DOHH2 (cell line): ENCODE results near the gene ZMYND12.

Experiments
- H3F3A ChIP-seq: fragments of 200-600 bp; sonication (generic), shearing (Covaris generic); 2 replicates; pipeline ENCODE4 v1.6.0; 2016; ENCODE audit warnings: antibody characterized with exemption, mild to moderate bottlenecking; ENCODE audit not compliant: control insufficient read depth, insufficient read depth
- H3K27ac ChIP-seq: fragments of 200-600 bp; sonication (generic); 2 replicates; pipeline ENCODE4 v1.5.1; 2014; ENCODE audit warnings: low read depth, mild to moderate bottlenecking, low read length, moderate library complexity
- H3K27me3 ChIP-seq: fragments of 200-600 bp; sonication (generic); 2 replicates; pipeline ENCODE4 v1.6.1; 2014; ENCODE audit warnings: mild to moderate bottlenecking, low read length, mixed read lengths; ENCODE audit not compliant: control insufficient read depth
- H3K36me3 ChIP-seq: fragments of 200-600 bp; sonication (generic); 2 replicates; pipeline ENCODE4 v1.6.1; 2014; ENCODE audit warnings: mild to moderate bottlenecking, low read length, moderate library complexity, mixed read lengths; ENCODE audit not compliant: control insufficient read depth
- H3K4me1 ChIP-seq: fragments of 200-600 bp; sonication (generic); 2 replicates; pipeline ENCODE4 v1.6.1; 2014; ENCODE audit warnings: mild to moderate bottlenecking, low read length, mixed read lengths; ENCODE audit not compliant: control insufficient read depth
- H3K4me2 ChIP-seq: fragments of 200-600 bp; sonication (generic); 2 replicates; pipeline ENCODE4 v1.6.0; 2014; ENCODE audit warnings: mild to moderate bottlenecking, low read length, moderate library complexity
- H3K4me3 ChIP-seq: fragments of 200-600 bp; sonication (generic); 2 replicates; pipeline ENCODE4 v1.5.1; 2014; ENCODE audit warnings: mild to moderate bottlenecking, low read length, mixed read lengths
- H3K79me2 ChIP-seq: fragments of 200-600 bp; sonication (generic); 2 replicates; pipeline ENCODE4 v1.6.1; 2014; ENCODE audit warnings: mild to moderate bottlenecking, low read length, mixed read lengths; ENCODE audit not compliant: control insufficient read depth
- H3K9me2 ChIP-seq: fragments of 200-600 bp; sonication (generic); replicated peaks from 2 replicates; pipeline ENCODE4 v1.6.1; 2014; ENCODE audit warnings: mild to moderate bottlenecking, low read length, mixed read lengths; ENCODE audit not compliant: control insufficient read depth
- H3K9me3 ChIP-seq: fragments of 200-600 bp; sonication (generic); 2 replicates; pipeline ENCODE4 v1.6.1; 2014; ENCODE audit warnings: antibody characterized with exemption, low read length, mixed read lengths; ENCODE audit not compliant: control insufficient read depth, insufficient read depth
- H4K20me1 ChIP-seq: fragments of 200-600 bp; sonication (generic); 2 replicates; pipeline ENCODE4 v1.6.0; 2014; ENCODE audit warnings: low read depth, mild to moderate bottlenecking, antibody characterized with exemption, low read length, moderate library complexity; ENCODE audit not compliant: control insufficient read depth, insufficient read depth
- EZH2phosphoT487 ChIP-seq: fragments of 200-600 bp; sonication (generic); IDR thresholded peaks from 2 replicates; pipeline ENCODE4 v1.6.1; 2017; ENCODE audit warnings: borderline replicate concordance, mild to moderate bottlenecking, antibody characterized with exemption, low read length, moderate library complexity, mixed read lengths
- TF ChIP-seq, protein P1 (sequence below): fragments of 200-600 bp; sonication (generic); IDR thresholded peaks from one replicate; pipeline ENCODE4 v1.5.1; 2014; ENCODE audit warnings: antibody characterized with exemption, mild to moderate bottlenecking, low read depth, low read length; ENCODE audit not compliant: poor library complexity, severe bottlenecking

The ZMYND12 gene

DNA sequence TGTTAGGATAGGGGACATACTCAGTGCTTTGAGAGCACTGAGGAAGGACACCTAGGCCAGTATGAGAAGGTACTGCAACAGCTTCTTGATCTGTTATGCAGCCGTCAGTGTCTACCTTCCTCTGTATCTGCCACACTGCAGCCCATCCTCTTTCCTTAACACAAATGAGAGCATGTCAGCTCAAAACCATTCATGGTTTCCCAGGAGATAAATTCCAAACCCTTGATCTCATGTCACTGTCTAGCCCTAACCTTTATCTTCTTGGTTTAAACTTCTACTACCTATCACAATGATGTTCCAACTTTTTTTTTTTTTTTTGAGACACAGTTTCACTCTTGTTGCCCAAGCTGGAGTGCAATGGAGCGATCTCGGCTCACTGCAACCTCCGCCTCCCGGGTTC is 1.4 kb downstream of the ZMYND12 start:
- TF ChIP-seq, protein P1, sequence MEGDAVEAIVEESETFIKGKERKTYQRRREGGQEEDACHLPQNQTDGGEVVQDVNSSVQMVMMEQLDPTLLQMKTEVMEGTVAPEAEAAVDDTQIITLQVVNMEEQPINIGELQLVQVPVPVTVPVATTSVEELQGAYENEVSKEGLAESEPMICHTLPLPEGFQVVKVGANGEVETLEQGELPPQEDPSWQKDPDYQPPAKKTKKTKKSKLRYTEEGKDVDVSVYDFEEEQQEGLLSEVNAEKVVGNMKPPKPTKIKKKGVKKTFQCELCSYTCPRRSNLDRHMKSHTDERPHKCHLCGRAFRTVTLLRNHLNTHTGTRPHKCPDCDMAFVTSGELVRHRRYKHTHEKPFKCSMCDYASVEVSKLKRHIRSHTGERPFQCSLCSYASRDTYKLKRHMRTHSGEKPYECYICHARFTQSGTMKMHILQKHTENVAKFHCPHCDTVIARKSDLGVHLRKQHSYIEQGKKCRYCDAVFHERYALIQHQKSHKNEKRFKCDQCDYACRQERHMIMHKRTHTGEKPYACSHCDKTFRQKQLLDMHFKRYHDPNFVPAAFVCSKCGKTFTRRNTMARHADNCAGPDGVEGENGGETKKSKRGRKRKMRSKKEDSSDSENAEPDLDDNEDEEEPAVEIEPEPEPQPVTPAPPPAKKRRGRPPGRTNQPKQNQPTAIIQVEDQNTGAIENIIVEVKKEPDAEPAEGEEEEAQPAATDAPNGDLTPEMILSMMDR: no peak
- no peak for TF ChIP-seq EZH2phosphoT487
- Histone ChIP-seq H3K79me2 (peaks cover 23% of the 10 kb centered on the region), H3K4me2 (no peak overlapping the region), H3F3A (no peaks in the 10 kb centered on the region), H3K4me3 (no peak overlapping the region), H3K9me3 (no peaks in the 10 kb centered on the region), H3K36me3 (peaks cover 23% of the 10 kb centered on the region), H3K4me1 (peaks cover 26% of the 10 kb centered on the region), H3K9me2 (no peaks in the 10 kb centered on the region), H3K27me3 (no peaks in the 10 kb centered on the region), H3K27ac (no peak overlapping the region), H4K20me1 (no peaks in the 10 kb centered on the region)

DNA sequence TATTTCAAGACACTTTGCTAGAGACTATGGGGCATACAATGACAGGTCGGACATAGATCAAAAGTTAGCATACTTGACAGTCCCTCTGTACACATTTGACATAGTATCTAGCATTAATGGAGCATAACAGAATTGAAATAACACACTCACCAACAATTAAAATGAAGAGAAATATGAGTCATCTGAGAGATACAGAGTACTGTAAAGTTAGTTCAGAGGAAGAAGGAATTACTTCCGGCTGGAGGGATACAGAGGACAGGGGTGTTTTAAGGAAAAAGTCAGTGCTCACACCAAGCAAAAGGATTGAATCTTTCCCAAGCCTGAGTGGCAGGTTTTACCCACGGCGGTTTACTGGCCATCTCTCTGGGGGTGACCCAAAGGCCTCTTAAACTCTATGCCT is 2.4 kb downstream of the ZMYND12 start:
- Histone ChIP-seq H3F3A (no peaks in the 10 kb centered on the region), H3K4me3 (no peak overlapping the region), H4K20me1 (no peaks in the 10 kb centered on the region), H3K79me2 (peaks cover 18% of the 10 kb centered on the region), H3K9me3 (no peaks in the 10 kb centered on the region), H3K27me3 (no peaks in the 10 kb centered on the region), H3K27ac (no peak overlapping the region), H3K36me3 (peaks cover 13% of the 10 kb centered on the region), H3K4me1 (peaks cover 21% of the 10 kb centered on the region), H3K9me2 (no peaks in the 10 kb centered on the region), H3K4me2 (no peak overlapping the region)
- no peak for TF ChIP-seq EZH2phosphoT487
- TF ChIP-seq, protein P1: no peak

DNA sequence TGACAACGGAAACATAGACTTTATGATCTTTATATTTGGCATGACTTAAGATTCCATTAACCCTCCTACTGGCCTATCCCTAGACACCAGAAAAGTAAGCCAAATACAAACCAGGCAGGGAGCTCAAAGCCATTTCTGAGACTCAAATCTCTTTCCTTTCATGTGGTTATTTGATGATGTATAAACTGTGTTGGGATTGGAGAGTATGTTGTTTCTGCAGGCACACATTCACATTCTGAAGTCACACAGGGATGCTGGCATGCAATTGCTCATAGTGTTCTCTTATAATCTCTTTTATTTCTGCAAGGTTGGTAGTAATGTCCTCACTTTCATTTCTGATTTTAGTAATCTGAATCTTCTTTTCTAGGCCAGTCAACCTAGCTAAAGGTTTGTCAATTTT is 5.8 kb downstream of the ZMYND12 start:
- TF ChIP-seq, protein P1: no peak
- TF ChIP-seq EZH2phosphoT487: no peak
- no peak overlapping the region for H3K4me3 ChIP-seq
- no peaks in the 10 kb centered on the region for H3K27me3 ChIP-seq
- no peaks in the 10 kb centered on the region for H3K9me3 ChIP-seq
- no peaks in the 10 kb centered on the region for H3K4me1 ChIP-seq
- no peak overlapping the region for H3K4me2 ChIP-seq
- no peaks in the 10 kb centered on the region for H3K36me3 ChIP-seq
- no peak overlapping the region for H3K27ac ChIP-seq
- H4K20me1 ChIP-seq: no peaks in the 10 kb centered on the region
- no peaks in the 10 kb centered on the region for H3K9me2 ChIP-seq
- H3F3A ChIP-seq: no peaks in the 10 kb centered on the region
- no peaks in the 10 kb centered on the region for H3K79me2 ChIP-seq

DNA sequence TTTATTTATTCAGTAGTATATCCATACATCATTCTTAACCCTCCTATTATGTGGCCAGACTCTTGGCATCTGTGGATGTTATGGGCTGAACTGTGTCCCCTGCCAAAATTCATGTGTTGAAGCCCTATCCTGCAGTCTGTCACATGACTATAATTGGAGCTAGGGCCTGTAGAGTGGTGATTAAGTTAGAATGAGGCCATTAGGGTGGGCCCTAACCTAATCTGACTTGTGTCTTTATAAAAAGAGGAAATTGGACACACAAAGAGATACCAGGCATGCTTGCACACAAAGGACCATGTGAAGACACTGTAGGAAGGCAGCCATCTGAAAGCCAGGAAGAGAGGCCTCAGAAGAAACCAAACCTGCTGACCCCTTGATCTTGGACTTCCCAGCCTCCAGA is 6.6 kb downstream of the ZMYND12 start:
- Histone ChIP-seq H3K36me3 (no peaks in the 10 kb centered on the region), H3K27me3 (no peaks in the 10 kb centered on the region), H3K4me1 (no peaks in the 10 kb centered on the region), H3K27ac (no peak overlapping the region), H3K4me3 (no peak overlapping the region), H3K79me2 (no peaks in the 10 kb centered on the region), H3K9me3 (no peaks in the 10 kb centered on the region), H4K20me1 (no peaks in the 10 kb centered on the region), H3F3A (no peaks in the 10 kb centered on the region), H3K9me2 (no peaks in the 10 kb centered on the region), H3K4me2 (no peak overlapping the region)
- no peak for TF ChIP-seq EZH2phosphoT487
- TF ChIP-seq, protein P1: no peak
